ENCODE data around the gene KCTD5.

DNA sequence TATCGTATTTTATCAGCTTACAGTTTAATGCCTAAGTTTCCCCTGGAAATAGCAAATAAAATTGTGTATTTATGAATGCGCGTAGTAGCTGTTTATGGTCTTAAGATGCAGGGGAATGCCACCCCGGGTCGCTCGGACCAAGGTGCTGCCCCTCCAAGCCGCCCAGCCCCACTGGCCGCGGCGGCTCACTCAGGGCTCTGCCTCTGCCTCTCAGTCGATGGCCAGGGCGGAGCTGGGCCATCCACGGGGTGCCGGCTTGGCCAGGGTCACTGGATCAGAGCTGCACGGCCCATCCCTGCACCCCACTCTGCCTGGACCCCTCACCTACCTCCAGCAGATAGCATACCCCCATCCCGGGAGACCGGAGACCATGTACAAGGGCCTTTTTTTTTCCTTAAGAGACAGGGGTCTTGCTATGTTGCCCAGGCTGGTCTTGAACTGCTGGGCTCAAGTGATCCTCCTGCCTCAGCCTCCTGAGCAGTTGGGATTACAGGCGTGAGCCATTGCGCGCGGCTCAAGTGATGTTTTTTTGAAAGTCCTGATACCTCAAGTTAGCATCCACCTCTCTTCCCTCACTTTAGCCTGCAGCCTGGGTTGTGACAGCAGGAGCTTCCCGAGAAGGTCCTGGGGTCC, 26.7 kb downstream of the KCTD5 start:
- TF ChIP-seq, protein P1, sequence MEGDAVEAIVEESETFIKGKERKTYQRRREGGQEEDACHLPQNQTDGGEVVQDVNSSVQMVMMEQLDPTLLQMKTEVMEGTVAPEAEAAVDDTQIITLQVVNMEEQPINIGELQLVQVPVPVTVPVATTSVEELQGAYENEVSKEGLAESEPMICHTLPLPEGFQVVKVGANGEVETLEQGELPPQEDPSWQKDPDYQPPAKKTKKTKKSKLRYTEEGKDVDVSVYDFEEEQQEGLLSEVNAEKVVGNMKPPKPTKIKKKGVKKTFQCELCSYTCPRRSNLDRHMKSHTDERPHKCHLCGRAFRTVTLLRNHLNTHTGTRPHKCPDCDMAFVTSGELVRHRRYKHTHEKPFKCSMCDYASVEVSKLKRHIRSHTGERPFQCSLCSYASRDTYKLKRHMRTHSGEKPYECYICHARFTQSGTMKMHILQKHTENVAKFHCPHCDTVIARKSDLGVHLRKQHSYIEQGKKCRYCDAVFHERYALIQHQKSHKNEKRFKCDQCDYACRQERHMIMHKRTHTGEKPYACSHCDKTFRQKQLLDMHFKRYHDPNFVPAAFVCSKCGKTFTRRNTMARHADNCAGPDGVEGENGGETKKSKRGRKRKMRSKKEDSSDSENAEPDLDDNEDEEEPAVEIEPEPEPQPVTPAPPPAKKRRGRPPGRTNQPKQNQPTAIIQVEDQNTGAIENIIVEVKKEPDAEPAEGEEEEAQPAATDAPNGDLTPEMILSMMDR (conservative IDR thresholded peaks at IDR 0.05): no peak
- TF ChIP-seq EZH2 (IDR thresholded peaks at IDR 0.05; ENCODE audit: low read depth): no peak

Data from PC-9 (cell line).